HG03565 (cell line): ENCODE results near the gene TMTC4.
A peak's percentile ranks its signal among the peaks of the same experiment; 100 is the strongest.
"Not testable (repeated sequence)": the region's sequence is repeated elsewhere in the genome, so short reads cannot be mapped to it uniquely, and the experiment has no call there.

Source experiments
- ATAC-seq: cut with Tn5 transposase; IDR thresholded peaks from one replicate; pipeline ENCODE4 v1.9.1; 2021; ENCODE audit warnings: mild to moderate bottlenecking, moderate library complexity; ENCODE audit not compliant: unreplicated experiment

Gene TMTC4

GRCh38 chr13:100674572-100674871 lies at the start of gene TMTC4:
TSS of gene TMTC4 (minus strand) at chr13:100674795. CDS start at chr13:100670362, 4,433 bp downstream.
- peak; percentile 26 for ATAC-seq

GRCh38 chr13:100722517-100722916 lies 47.9 kb upstream of the TMTC4 start:
- no peak for ATAC-seq

- peak; percentile 79 for ATAC-seq
These were observed 47.4 kb upstream of the TMTC4 start for GRCh38 chr13:100721885-100722512.

GRCh38 chr13:100715604-100716003 lies 41.0 kb upstream of the TMTC4 start:
- ATAC-seq = no peak

GRCh38 chr13:100714478-100714877 lies 39.9 kb upstream of the TMTC4 start:
- no peak for ATAC-seq

GRCh38 chr13:100710176-100710575 lies 35.6 kb upstream of the TMTC4 start:
- no peak for ATAC-seq

- ATAC-seq = no peak
These were observed 33.5 kb upstream of the TMTC4 start for GRCh38 chr13:100707818-100708740.

GRCh38 chr13:100698331-100698730 lies 23.7 kb upstream of the TMTC4 start:
- ATAC-seq = not testable (repeated sequence)

- ATAC-seq = no peak
These were observed 20.8 kb upstream of the TMTC4 start for GRCh38 chr13:100695509-100695773.

GRCh38 chr13:100694722-100695508 lies 20.3 kb upstream of the TMTC4 start:
- ATAC-seq = no peak

- ATAC-seq = no peak
These were observed 14.6 kb upstream of the TMTC4 start for GRCh38 chr13:100689191-100689590.

GRCh38 chr13:100680131-100680530 lies 5.5 kb upstream of the TMTC4 start:
- no peak for ATAC-seq

GRCh38 chr13:100677128-100677527 lies 2.5 kb upstream of the TMTC4 start:
- not testable (repeated sequence) for ATAC-seq

GRCh38 chr13:100675661-100676129 lies 1.1 kb upstream of the TMTC4 start:
- no peak for ATAC-seq

- ATAC-seq = peak; percentile 94
These were observed 471 bp upstream of the TMTC4 start for GRCh38 chr13:100674872-100675660.

- ATAC-seq = peak; percentile 23
These were observed 653 bp downstream of the TMTC4 start for GRCh38 chr13:100673713-100674571.

GRCh38 chr13:100673376-100673712 lies 1.3 kb downstream of the TMTC4 start:
- no peak for ATAC-seq

- no peak for ATAC-seq
These were observed 3.0 kb downstream of the TMTC4 start for GRCh38 chr13:100671389-100672182.

GRCh38 chr13:100668408-100668807 lies 6.2 kb downstream of the TMTC4 start:
- ATAC-seq = no peak
